HepG2 (cell line): ENCODE measurements around the gene SLC16A9. TPM values are rescaled to one million over a fixed set of nuclear protein-coding genes. Genes with fewer than 3 reads are reported as not detected.

Experiments used
- ATAC-seq: fragments of 200-7000 bp; cut with Tn5 transposase; 3 replicates; pipeline ENCODE4 v1.9.1; 2020; ENCODE audit warnings: mild to moderate bottlenecking, moderate library complexity
- BruUV-seq: library from RNA; stranded (reverse); fragments of 400-500 nt; replicated peaks from 2 replicates; lab custom pipeline; 2021; lab: Mats Ljungman, UMichigan
- CTCF ChIA-PET: fragments of 300-600 bp; formaldehyde crosslinking; extraction: SDS; loops from one replicate; lab custom pipeline; 2021; ENCODE audit warnings: low total read pairs, inconsistent platforms, low intra/inter-chr PET ratio; lab: Yijun Ruan, JAX
- POLR2A ChIA-PET: fragments of 350-600 bp; sonication (Branson Sonifier 250); formaldehyde crosslinking; loops from one replicate; lab custom pipeline; 2020; ENCODE audit warnings: antibody characterized with exemption, inconsistent platforms; lab: Yijun Ruan, JAX
- DNase-seq: peaks from one replicate; pipeline ENCODE4 v3.0.0-alpha.2; 2015; ENCODE audit warnings: low spot score
- FAIRE-seq: peaks from 3 replicates; lab custom pipeline; 2011; peaks lifted over from hg19 to GRCh38; lab: Jason Lieb, UNC
- H2AFZ ChIP-seq: one replicate; pipeline ENCODE4 v1.6.1; 2011; ENCODE audit warnings: low read length, inconsistent platforms
- H3K27ac ChIP-seq: fragments of 300-600 bp; 3 replicates; pipeline ENCODE4 v1.8.0; 2011; ENCODE audit warnings: mixed run types, mild to moderate bottlenecking, mixed read lengths, low read length, inconsistent platforms; ENCODE audit not compliant: insufficient read depth; ENCODE audit errors: extremely low read length
- H3K27me3 ChIP-seq, 2 experiments: fragments of 200-600 bp in 1 of 2; 2 replicates in 1 of 2; 3 replicates in 1 of 2; pipeline versions ENCODE4 v1.6.0 to v1.8.0; 2011; ENCODE audit warnings: low read length in 2 of 2, mild to moderate bottlenecking in 2 of 2, moderate library complexity in 2 of 2, inconsistent platforms in 1 of 2; ENCODE audit not compliant: insufficient read depth in 2 of 2, control insufficient read depth in 1 of 2
- H3K36me3 ChIP-seq, 2 experiments: fragments of 200-600 bp in 1 of 2; replicated peaks in 1 of 2; 2 replicates in 1 of 2; 3 replicates in 1 of 2; pipeline versions ENCODE4 v1.5.1 to v1.8.0; 2011; ENCODE audit warnings: low read length in 2 of 2, inconsistent platforms in 1 of 2; ENCODE audit not compliant: insufficient read depth in 2 of 2, control insufficient read depth in 1 of 2
- H3K4me1 ChIP-seq: 2 replicates; pipeline ENCODE4 v1.5.1; 2012; ENCODE audit warnings: low read length, inconsistent platforms; ENCODE audit not compliant: insufficient read depth
- H3K4me2 ChIP-seq: 2 replicates; pipeline ENCODE4 v1.6.0; 2011; ENCODE audit warnings: low read depth, low read length, inconsistent platforms
- H3K4me3 ChIP-seq, 3 experiments: fragments of 200-600 bp in 1 of 3; sonication (generic), shearing (Covaris generic) in 1 of 3; replicated peaks in 1 of 3; 2 replicates each; pipeline ENCODE4 v1.5.1; 2011 to 2016; ENCODE audit warnings: low read length in 3 of 3, inconsistent platforms in 2 of 3, low read depth in 2 of 3, mild to moderate bottlenecking in 2 of 3, control low read depth in 1 of 3, mixed read lengths in 1 of 3; ENCODE audit not compliant: insufficient read depth in 1 of 3
- H3K79me2 ChIP-seq: one replicate; pipeline ENCODE4 v1.6.1; 2011; ENCODE audit warnings: low read length, inconsistent platforms; ENCODE audit not compliant: insufficient read depth
- H3K9ac ChIP-seq: 2 replicates; pipeline ENCODE4 v1.6.0; 2011; ENCODE audit warnings: mild to moderate bottlenecking, low read depth, low read length, inconsistent platforms; ENCODE audit not compliant: insufficient read depth
- H3K9me3 ChIP-seq: 2 replicates; pipeline ENCODE4 v1.5.1; 2012; ENCODE audit warnings: mild to moderate bottlenecking, low read length
- H4K20me1 ChIP-seq: 2 replicates; pipeline ENCODE4 v1.6.0; 2011; ENCODE audit warnings: inconsistent platforms, mild to moderate bottlenecking, low read length, moderate library complexity; ENCODE audit not compliant: insufficient read depth
- ATAD3A ChIP-seq: sonication (generic); formaldehyde crosslinking; IDR thresholded peaks from 2 replicates; pipeline ENCODE4 v1.4.0; 2020; ENCODE audit warnings: missing genetic modification reagents
- HNRNPUL1 ChIP-seq: fragments of 200-400 bp; formaldehyde crosslinking; IDR thresholded peaks from 2 replicates; pipeline ENCODE4 v1.6.1; 2017; ENCODE audit warnings: low read depth, mild to moderate bottlenecking, low read length, moderate library complexity
- MAZ ChIP-seq, 2 experiments: sonication (generic) in 1 of 2; formaldehyde crosslinking in 1 of 2; IDR thresholded peaks; 2 replicates each; pipeline versions ENCODE4 v1.5.0 to v1.6.1; 2012 to 2020; ENCODE audit warnings: low read depth in 2 of 2, mild to moderate bottlenecking in 2 of 2, borderline replicate concordance in 1 of 2, improper control_type of control experiment in 1 of 2, low read length in 1 of 2, missing genetic modification reagents in 1 of 2, moderate library complexity in 1 of 2
- MBD4 ChIP-seq: IDR thresholded peaks from 2 replicates; pipeline ENCODE4 v1.6.1; 2012; ENCODE audit warnings: low read length, inconsistent platforms, borderline replicate concordance
- POLR2AphosphoS5 ChIP-seq: IDR thresholded peaks from 2 replicates; pipeline ENCODE4 v1.6.1; 2012; ENCODE audit warnings: low read depth, low read length
- PRDM10 ChIP-seq: sonication (generic); formaldehyde crosslinking; IDR thresholded peaks from 2 replicates; pipeline ENCODE4 v1.4.0; 2020; ENCODE audit warnings: low read depth, missing genetic modification reagents
- PRMT3 ChIP-seq: sonication (generic); formaldehyde crosslinking; IDR thresholded peaks from 2 replicates; pipeline ENCODE4 v1.8.1; 2022; ENCODE audit warnings: low read depth, mild to moderate bottlenecking, moderate library complexity, missing genetic modification reagents, borderline replicate concordance
- REXO4 ChIP-seq: sonication (generic); formaldehyde crosslinking; IDR thresholded peaks from 2 replicates; pipeline ENCODE4 v1.8.0; 2022; ENCODE audit warnings: missing genetic modification reagents, mild to moderate bottlenecking, borderline replicate concordance
- SIX4 ChIP-seq: sonication (generic); formaldehyde crosslinking; IDR thresholded peaks from 2 replicates; pipeline ENCODE4 v1.4.0; 2020; ENCODE audit warnings: missing genetic modification reagents
- SNAPC5 ChIP-seq: sonication (generic); formaldehyde crosslinking; IDR thresholded peaks from 2 replicates; pipeline ENCODE4 v1.8.1; 2023; ENCODE audit warnings: mild to moderate bottlenecking, missing genetic modification reagents, borderline replicate concordance
- ZBTB46 ChIP-seq: sonication (generic); formaldehyde crosslinking; IDR thresholded peaks from 2 replicates; pipeline ENCODE4 v1.4.0; 2020; ENCODE audit warnings: mild to moderate bottlenecking, missing genetic modification reagents, borderline replicate concordance
- ZNF138 ChIP-seq: sonication (generic); formaldehyde crosslinking; IDR thresholded peaks from 2 replicates; pipeline ENCODE4 v1.5.0; 2020; ENCODE audit warnings: mild to moderate bottlenecking, low read depth, missing genetic modification reagents
- ZNF550 ChIP-seq: sonication (generic); formaldehyde crosslinking; IDR thresholded peaks from 2 replicates; pipeline ENCODE4 v1.4.0; 2020; ENCODE audit warnings: mild to moderate bottlenecking, missing genetic modification reagents, borderline replicate concordance
- ZNF776 ChIP-seq: sonication (generic); formaldehyde crosslinking; IDR thresholded peaks from 2 replicates; pipeline ENCODE4 v1.4.0; 2020; ENCODE audit warnings: mild to moderate bottlenecking, missing genetic modification reagents
- WGBS: methylation state at CpG from one replicate; pipeline ENCODE4 v1.1.6; 2017; ENCODE audit warnings: low lambda C conversion rate; 5-methylcytosine and 5-hydroxymethylcytosine counted together
- in situ Hi-C: cut with HindIII; loops from 2 replicates; pipeline ENCODE4 v1.10.0; 2017; ENCODE audit warnings: low pct_unique_long_range_greater_than_20kb; ENCODE audit not compliant: extremely low pct_ligation_motif_present
- intact Hi-C: fragments of 100-400 bp; cut with micrococcal nuclease; formaldehyde crosslinking; loops from one replicate; pipeline ENCODE4 v1.10.0; 2022; ENCODE audit not compliant: unreplicated experiment
- polyA plus RNA-seq, 8 experiments: library from polyadenylated mRNA; depleted of rRNA in 3 of 8; stranded (reverse) in 7 of 8; unstranded in 1 of 8; fragments of >200 nt; fragmentation: Illumina TruSeq in 4 of 8; extraction: Trizol in 4 of 8; gene quantifications; 2 replicates each; pipeline versions ENCODE4 v1.2.1 to v1.2.3, GENCODE V29; 2011 to 2016; ENCODE audit warnings: low read depth in 4 of 8, missing spikeins in 1 of 8, mixed read lengths in 1 of 8; ENCODE audit not compliant: insufficient read depth in 1 of 8
- total RNA-seq, 5 experiments: library from RNA; depleted of rRNA; stranded (reverse); fragments of >200 nt; fragmentation: Illumina TruSeq; extraction: Trizol; gene quantifications; 2 replicates each; pipeline ENCODE4 v1.2.3, GENCODE V29; 2016; ENCODE audit warnings: low read depth in 1 of 5

SLC16A9 gene
- total and polyA plus RNA-seq, 2 of the 13 experiments (the other 11 are each of a cell fraction or from before 2014, with no cell fraction given) = 0.01 to 0.09 TPM

GRCh38 chr10:59754951-59755350, 45.3 kb upstream of the SLC16A9 start:
- TF ChIP-seq PRMT3 (no peak), ZNF550 (no peak), MBD4 (no peak), ZBTB46 (no peak), SIX4 (CRISPR knock-in tag) (no peak), ZNF776 (CRISPR knock-in tag) (no peak), ZNF138 (CRISPR knock-in tag) (no peak), HNRNPUL1 (no peak)
- TF ChIP-seq, all 625 proteins: peak for 0
- in situ Hi-C loops = no loop called here
- 42% methylated on average over 4 of the region's 4 CpGs for WGBS
- Histone ChIP-seq H3K9me3 (no peaks in the 10 kb centered on the region), H3K36me3 (no peaks in the 10 kb centered on the region), H3K9ac (no peak overlapping the region), H4K20me1 (no peaks in the 10 kb centered on the region), H3K4me1 (no peaks in the 10 kb centered on the region), H3K27me3 (no peaks in the 10 kb centered on the region), H3K4me3 (no peak overlapping the region), H3K4me2 (no peak overlapping the region), H2AFZ (no peak overlapping the region), H3K79me2 (no peaks in the 10 kb centered on the region), H3K27ac (no peak overlapping the region)
- POLR2A ChIA-PET = no interaction called here
- CTCF ChIA-PET = no interaction called here
- no TSS peak for BruUV-seq
- no peak for DNase-seq
- ATAC-seq = no peak
- intact Hi-C loops = no loop called here
- no peak for FAIRE-seq

- CTCF ChIA-PET = no interaction called here
- Histone ChIP-seq H3K9me3 (no peaks in the 10 kb centered on the region), H3K79me2 (no peaks in the 10 kb centered on the region), H3K4me3 (no peak within 1 kb of the TSS), H4K20me1 (no peaks in the 10 kb centered on the region), H3K4me1 (no peaks in the 10 kb centered on the region), H3K27me3 (no peaks in the 10 kb centered on the region), H3K36me3 (no peaks in the 10 kb centered on the region), H3K9ac (no peak within 1 kb of the TSS), H2AFZ (no peak within 1 kb of the TSS), H3K4me2 (no peak within 1 kb of the TSS), H3K27ac (no peak within 1 kb of the TSS)
- in situ Hi-C loops (no loop called here), intact Hi-C loops (no loop called here)
- FAIRE-seq (no peak), DNase-seq (no peak), ATAC-seq (no peak)
- WGBS = 16% methylated on average over 3 of the region's 3 CpGs
- POLR2A ChIA-PET = no interaction called here
- no TSS peak for BruUV-seq
- TF ChIP-seq SNAPC5 = no peak
- TF ChIP-seq PRDM10 (CRISPR knock-in tag) = no peak
- no peak for TF ChIP-seq MAZ (IDR thresholded peaks at IDR 0.05; ENCODE audit: borderline replicate concordance, low read depth, low read length)
- no peak for TF ChIP-seq MAZ (CRISPR knock-in tag; IDR thresholded peaks at IDR 0.05; ENCODE audit: low read depth)
- TF ChIP-seq ATAD3A (CRISPR knock-in tag) = no peak
- TF ChIP-seq POLR2AphosphoS5 = no peak
- no peak for TF ChIP-seq REXO4 (CRISPR knock-in tag)
Observed at GRCh38 chr10:59753267-59753666, 43.6 kb upstream of the SLC16A9 start, which contains the start of gene MRLN. TSS of gene MRLN (minus strand) at chr10:59753455.
